RCC 7860 (cell line): Measurements from ENCODE around the gene PPA1.
"Not testable (repeated sequence)": the region's sequence is repeated elsewhere in the genome, so short reads cannot be mapped to it uniquely, and the experiment has no call there.

ENCODE experiments used
- DNase-seq: peaks from one replicate; pipeline ENCODE4 v3.0.0-alpha.2; 2015; ENCODE audit warnings: low spot score
- FAIRE-seq: peaks from 2 replicates; lab custom pipeline; 2012; peaks lifted over from hg19 to GRCh38; lab: Jason Lieb, UNC

The PPA1 gene

GRCh38 chr10:70175516-70175915 is 57.7 kb downstream of the PPA1 start:
- DNase-seq, result no peak
- no peak for FAIRE-seq

- no peak for FAIRE-seq
These were observed 59.0 kb downstream of the PPA1 start for GRCh38 chr10:70174058-70174741.

GRCh38 chr10:70169649-70170364 is 63.4 kb downstream of the PPA1 start:
- no peak for FAIRE-seq
- DNase-seq, result no peak

More at GRCh38 chr10:70174058-70174741, 59.0 kb downstream of the PPA1 start:
- no peak for DNase-seq

GRCh38 chr10:70169011-70169410 is 64.2 kb downstream of the PPA1 start:
- DNase-seq, result no peak
- no peak for FAIRE-seq

- FAIRE-seq (no peak), DNase-seq (no peak)
These were observed 66.0 kb downstream of the PPA1 start for GRCh38 chr10:70167246-70167645.

GRCh38 chr10:70166394-70166793 is 66.8 kb downstream of the PPA1 start:
- FAIRE-seq (no peak), DNase-seq (no peak)

- FAIRE-seq (no peak), DNase-seq (no peak)
These were observed 69.1 kb downstream of the PPA1 start for GRCh38 chr10:70164163-70164562.

GRCh38 chr10:70163448-70163847 is 69.8 kb downstream of the PPA1 start:
- no peak for DNase-seq
- FAIRE-seq, result no peak

GRCh38 chr10:70162892-70163201 is 70.4 kb downstream of the PPA1 start:
- FAIRE-seq (no peak), DNase-seq (no peak)

- FAIRE-seq, result no peak
- DNase-seq, result no peak
These were observed 70.9 kb downstream of the PPA1 start for GRCh38 chr10:70162151-70162891.

GRCh38 chr10:70160798-70161197 is 72.4 kb downstream of the PPA1 start:
- DNase-seq (no peak), FAIRE-seq (no peak)

GRCh38 chr10:70159366-70159765 is 73.9 kb downstream of the PPA1 start:
- not testable (repeated sequence) for FAIRE-seq, DNase-seq

- DNase-seq (no peak), FAIRE-seq (no peak)
These were observed 75.1 kb downstream of the PPA1 start for GRCh38 chr10:70158113-70158512.

GRCh38 chr10:70155255-70155838 is 77.9 kb downstream of the PPA1 start:
- no peak for FAIRE-seq
- DNase-seq, result no peak
